ENCODE measurements around the gene DPYD.

- no peak; the same call in 1 of the 2 replicates for TF ChIP-seq CTCF (conservative IDR thresholded peaks at IDR 0.05)
- no peak for TF ChIP-seq ZFX (IDR thresholded peaks at IDR 0.05)
Measured at GRCh38 chr1:97608272-97608671, 312.6 kb downstream of the DPYD start.

All from C4-2B (cell line).